Naive thymus-derived CD8-positive, alpha-beta T cell (primary cell): ENCODE results near the gene ATCAY. TPM values are rescaled to one million over a fixed set of nuclear protein-coding genes. Genes with fewer than 3 reads are reported as not detected.
A peak's percentile ranks its signal among the peaks of the same experiment; 100 is the strongest.

ENCODE experiments used
- ATAC-seq, 2 donors: fragments of 150-1000 bp; cut with Tn5 transposase in 1 of 2; sonication (Bioruptor Pico), chemical (Tn5 transposase) in 1 of 2; 1 replicate in 1 of 2; 2 replicates in 1 of 2; pipeline ENCODE4 v1.10.0; 2021; ENCODE audit warnings: mild to moderate bottlenecking in 2 of 2, moderate library complexity in 2 of 2
- POLR2A ChIA-PET: fragments of 350-600 bp; sonication (Branson Sonifier 250); formaldehyde crosslinking; loops from one replicate; lab custom pipeline; 2021; ENCODE audit warnings: antibody characterized with exemption; lab: Charles Lee
- DNase-seq, 10 donors: peaks; one replicate each; pipeline versions ENCODE4 v3.0.0 to v3.0.0-alpha.2; 2020 to 2022
- H3K27ac Mint-ChIP-seq, 10 donors: one replicate each; pipeline ENCODE4 v1.8.0; 2020 to 2022; ENCODE audit warnings: mild to moderate bottlenecking in 10 of 10, mixed read lengths in 10 of 10, moderate library complexity in 4 of 10, inconsistent platforms in 1 of 10
- H3K27me3 Mint-ChIP-seq, 5 donors: one replicate each; pipeline ENCODE4 v1.8.0; 2021 to 2022; ENCODE audit warnings: mixed read lengths in 5 of 5
- H3K36me3 Mint-ChIP-seq, 3 donors: one replicate each; pipeline ENCODE4 v1.8.0; 2020 to 2022; ENCODE audit warnings: mixed read lengths in 3 of 3, mild to moderate bottlenecking in 2 of 3, inconsistent platforms in 1 of 3
- H3K4me1 Mint-ChIP-seq, 4 donors: one replicate each; pipeline ENCODE4 v1.8.0; 2021 to 2022; ENCODE audit warnings: mixed read lengths in 4 of 4
- H3K4me3 Mint-ChIP-seq, 10 donors: one replicate each; pipeline ENCODE4 v1.8.0; 2020 to 2022; ENCODE audit warnings: mild to moderate bottlenecking in 10 of 10, mixed read lengths in 10 of 10, moderate library complexity in 6 of 10, inconsistent platforms in 1 of 10
- H3K9me3 Mint-ChIP-seq, 9 donors: one replicate each; pipeline ENCODE4 v1.8.0; 2020 to 2022; ENCODE audit warnings: mixed read lengths in 9 of 9, mild to moderate bottlenecking in 3 of 9, inconsistent platforms in 1 of 9, moderate library complexity in 1 of 9
- polyA plus RNA-seq, 3 donors: library from polyadenylated mRNA; unstranded; fragments of 300-500 nt; fragmentation: Illumina TruSeq; gene quantifications; one replicate each; pipeline ENCODE4 v1.2.3, GENCODE V29; 2021
- total RNA-seq, 8 experiments: library from RNA in 2 of 8; stranded (reverse) in 2 of 8; gene quantifications; one replicate each; pipeline ENCODE4 v1.2.3 and lab custom pipeline; 2021 to 2026

The ATCAY gene
- total and polyA plus RNA-seq, 5 experiments from 2014 or later: 1.5 TPM; not detected in 4

DNA sequence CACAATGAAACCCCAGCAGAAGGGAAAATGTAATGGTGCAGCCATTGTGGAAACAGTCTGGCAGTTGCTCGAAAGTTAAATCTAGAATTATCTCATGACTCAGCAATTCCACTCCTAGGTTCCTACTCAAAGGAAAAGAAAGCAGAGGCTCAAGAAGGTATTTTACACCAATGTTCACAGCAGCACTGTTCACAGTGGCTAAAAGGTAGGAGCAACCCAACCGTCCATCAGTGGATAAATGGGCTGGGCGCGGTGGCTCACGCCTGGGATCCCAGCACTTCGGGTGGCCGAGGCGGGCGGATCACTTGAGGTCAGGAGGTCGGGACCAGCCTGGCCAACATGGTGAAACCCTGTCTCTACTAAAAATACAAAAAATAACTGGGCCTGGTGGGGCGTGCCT is 37.5 kb upstream of the ATCAY start:
- no peak for DNase-seq
- no peak for ATAC-seq
- Mint-ChIP-seq H3K36me3 (no peaks in the 10 kb centered on the region), H3K9me3 (no peaks in the 10 kb centered on the region), H3K27me3 (no peaks in the 10 kb centered on the region), H3K27ac (no peak overlapping the region), H3K4me3 (no peak overlapping the region), H3K4me1 (no peaks in the 10 kb centered on the region)
- POLR2A ChIA-PET: no interaction called here

DNA sequence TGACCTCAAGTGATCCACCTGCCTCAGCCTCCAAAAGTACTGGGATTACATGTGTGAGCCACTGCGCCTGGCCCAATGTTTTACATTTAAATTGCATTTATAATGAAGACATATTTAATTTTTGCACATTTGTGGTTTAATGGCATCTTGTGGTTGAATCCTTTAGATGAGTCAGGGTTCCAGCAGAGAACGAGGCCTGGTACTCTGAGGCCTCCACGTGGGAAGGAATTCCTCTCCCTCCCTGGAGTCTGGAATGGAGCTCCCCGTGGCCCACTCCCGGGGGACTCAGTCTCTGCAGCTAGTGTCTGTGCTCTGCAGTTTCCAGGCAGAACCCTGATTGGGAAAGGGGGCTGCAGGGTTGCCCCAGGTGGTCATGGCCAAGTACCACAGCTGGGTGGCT is 35.9 kb upstream of the ATCAY start:
- Mint-ChIP-seq H3K36me3 (no peaks in the 10 kb centered on the region), H3K4me1 (no peaks in the 10 kb centered on the region), H3K27ac (no peak overlapping the region), H3K27me3 (no peaks in the 10 kb centered on the region), H3K4me3 (no peak overlapping the region), H3K9me3 (no peaks in the 10 kb centered on the region)
- ATAC-seq (no peak), DNase-seq (no peak)
- POLR2A ChIA-PET: no interaction called here

DNA sequence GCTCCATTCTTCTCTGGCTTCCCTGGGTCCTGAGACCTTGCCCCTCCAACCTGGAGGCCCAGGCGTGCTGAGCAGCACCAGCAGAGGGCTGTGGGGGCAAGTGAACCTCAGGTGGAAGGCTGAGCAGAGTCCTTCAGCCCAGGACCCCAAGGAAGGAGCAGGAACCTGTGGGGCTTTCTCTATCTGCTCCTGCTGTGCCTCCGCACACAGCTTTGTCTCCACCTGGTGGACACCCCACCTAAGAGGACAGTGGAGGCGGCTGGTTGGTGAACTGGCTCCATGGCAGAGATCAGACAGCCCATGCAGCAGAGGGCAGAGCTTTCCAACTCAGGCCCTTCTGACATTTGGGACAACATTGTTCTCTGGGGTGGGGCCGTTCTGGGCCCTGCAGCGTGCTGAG is 31.4 kb upstream of the ATCAY start:
- peak; percentile 76 to 78 for ATAC-seq
- no peaks in the 10 kb centered on the region for H3K27me3 Mint-ChIP-seq
- H3K4me3 Mint-ChIP-seq: no peak overlapping the region
- H3K27ac Mint-ChIP-seq: no peak overlapping the region
- no peaks in the 10 kb centered on the region for H3K4me1 Mint-ChIP-seq
- DNase-seq: peak in 9 of 10 donors; percentile 23 to 76 (median 48)
- peaks cover 0 to 8% (median 3%) of the 10 kb centered on the region in 9 donors for H3K9me3 Mint-ChIP-seq
- H3K36me3 Mint-ChIP-seq: peaks cover 2 to 4% (median 2%) of the 10 kb centered on the region in 3 donors
- POLR2A ChIA-PET: interaction anchor here (1.0 kb wide), 1 partner anchor 87 kb away, joined by 4 read pairs; the partner anchor contains the start of gene MRPL54

DNA sequence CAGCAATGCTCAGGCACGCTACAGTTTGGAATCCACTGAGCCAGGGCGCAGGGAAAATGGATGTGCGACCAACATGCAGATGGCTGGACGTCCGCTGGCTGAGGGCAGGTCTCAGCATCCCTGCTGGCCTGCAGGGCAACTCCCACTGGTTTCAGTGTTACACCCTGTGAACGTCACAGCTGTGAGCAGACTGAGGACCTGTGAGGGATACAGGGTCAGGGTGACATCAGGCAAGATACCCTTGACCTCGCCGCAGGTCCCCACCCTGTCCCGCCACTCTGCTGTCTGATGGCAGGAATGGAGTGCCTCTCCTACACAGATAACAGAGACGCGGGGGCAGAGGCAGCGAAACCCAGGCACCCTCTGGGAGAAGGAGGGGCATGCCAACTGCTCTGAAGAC is 30.7 kb upstream of the ATCAY start:
- no peaks in the 10 kb centered on the region for H3K4me1 Mint-ChIP-seq
- POLR2A ChIA-PET: interaction anchor here (1.0 kb wide), 1 partner anchor 87 kb away, joined by 4 read pairs; the partner anchor contains the start of gene MRPL54
- ATAC-seq: no peak
- no peaks in the 10 kb centered on the region for H3K27me3 Mint-ChIP-seq
- peaks cover 2 to 4% (median 2%) of the 10 kb centered on the region in 3 donors for H3K36me3 Mint-ChIP-seq
- no peak overlapping the region for H3K4me3 Mint-ChIP-seq
- DNase-seq: no peak
- no peak overlapping the region for H3K27ac Mint-ChIP-seq
- H3K9me3 Mint-ChIP-seq: peaks cover 0 to 8% (median 3%) of the 10 kb centered on the region in 9 donors

DNA sequence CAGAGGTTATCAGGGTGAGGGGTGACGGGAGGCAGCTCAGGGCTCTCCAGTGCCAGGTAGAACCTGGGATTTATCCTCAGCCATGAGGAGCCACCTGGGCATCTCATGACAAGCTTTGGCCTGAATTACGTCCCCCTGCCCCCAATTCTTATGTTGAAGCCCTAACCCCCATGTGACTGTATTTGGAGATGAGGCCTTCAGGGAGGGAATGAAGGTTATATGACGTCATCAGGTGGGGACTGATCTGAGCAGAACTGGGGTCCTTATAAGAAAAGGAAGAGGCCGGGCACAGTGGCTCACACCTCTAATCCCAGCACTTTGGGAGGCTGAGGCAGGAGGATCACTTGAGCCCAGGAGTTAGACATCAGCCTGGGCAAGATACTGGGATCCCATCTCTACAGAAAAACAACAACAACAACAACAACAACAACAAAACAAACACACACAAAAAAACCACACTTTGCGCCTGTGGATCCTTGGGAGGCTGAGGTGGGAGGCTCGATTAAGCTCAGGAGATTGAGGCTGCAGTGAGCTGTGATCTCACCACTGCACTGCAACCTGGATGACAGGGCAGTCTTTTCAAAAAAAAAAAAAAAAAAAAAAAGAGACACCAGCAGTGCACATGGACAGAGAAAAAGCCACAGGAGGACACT is 30.0 kb upstream of the ATCAY start:
- H3K27ac Mint-ChIP-seq: no peak overlapping the region
- ATAC-seq: no peak
- POLR2A ChIA-PET: no interaction called here

DNA sequence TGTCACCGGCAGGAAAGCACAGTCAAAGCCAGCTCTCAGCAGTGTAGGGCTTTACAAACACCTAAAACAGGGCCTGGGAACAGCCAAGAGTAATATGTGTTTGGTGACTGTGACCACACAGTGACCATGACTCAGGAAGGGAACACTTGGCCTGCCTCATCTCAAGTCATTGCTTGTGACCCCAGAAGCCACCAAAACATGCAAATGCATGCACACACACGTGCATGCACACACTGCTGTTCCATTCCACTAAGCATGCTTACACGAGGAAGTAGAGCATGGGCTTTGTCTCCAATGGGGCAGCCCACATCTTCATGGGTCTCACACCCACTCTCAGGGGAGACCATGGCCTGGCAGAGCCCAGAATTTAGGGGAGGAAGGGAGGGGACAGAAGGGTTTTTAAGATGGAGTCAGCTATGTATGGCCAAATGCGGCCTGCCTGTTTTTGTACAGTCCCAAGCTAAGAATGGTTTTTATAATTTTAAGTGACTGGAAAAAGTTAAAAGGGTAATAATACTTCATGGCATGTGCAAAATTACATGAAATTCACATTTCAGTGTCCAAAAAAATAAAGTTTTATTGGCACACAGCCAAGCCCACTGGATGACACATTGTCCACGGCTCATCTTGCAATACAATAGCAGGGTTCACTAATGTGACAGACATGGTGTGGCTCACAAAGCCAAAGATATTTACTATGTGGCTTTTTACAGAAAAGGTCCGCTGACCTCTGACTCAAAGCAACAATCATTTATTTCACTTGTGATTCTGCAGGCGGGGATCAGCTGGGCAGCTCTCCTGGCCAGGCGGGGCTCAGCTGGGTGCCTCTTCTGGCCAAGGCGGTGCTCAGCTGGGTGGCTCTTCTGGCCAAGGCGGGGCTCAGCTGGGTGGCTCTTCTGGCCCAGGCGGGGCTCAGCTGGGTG is 29.0 kb upstream of the ATCAY start:
- H3K4me3 Mint-ChIP-seq: no peak overlapping the region
- peaks cover 2 to 4% (median 2%) of the 10 kb centered on the region in 3 donors for H3K36me3 Mint-ChIP-seq
- POLR2A ChIA-PET: no interaction called here
- ATAC-seq: no peak
- no peak overlapping the region for H3K27ac Mint-ChIP-seq
- H3K4me1 Mint-ChIP-seq: no peaks in the 10 kb centered on the region
- H3K9me3 Mint-ChIP-seq: peaks cover 0 to 8% (median 3%) of the 10 kb centered on the region in 9 donors
- no peaks in the 10 kb centered on the region for H3K27me3 Mint-ChIP-seq
- DNase-seq: no peak

More for the DNA sequence above, 30.0 kb upstream of the ATCAY start:
- no peaks in the 10 kb centered on the region for H3K27me3 Mint-ChIP-seq
- H3K9me3 Mint-ChIP-seq: peaks cover 0 to 8% (median 3%) of the 10 kb centered on the region in 9 donors
- no peak overlapping the region for H3K4me3 Mint-ChIP-seq
- DNase-seq: no peak
- peaks cover 2 to 4% (median 2%) of the 10 kb centered on the region in 3 donors for H3K36me3 Mint-ChIP-seq
- no peaks in the 10 kb centered on the region for H3K4me1 Mint-ChIP-seq

DNA sequence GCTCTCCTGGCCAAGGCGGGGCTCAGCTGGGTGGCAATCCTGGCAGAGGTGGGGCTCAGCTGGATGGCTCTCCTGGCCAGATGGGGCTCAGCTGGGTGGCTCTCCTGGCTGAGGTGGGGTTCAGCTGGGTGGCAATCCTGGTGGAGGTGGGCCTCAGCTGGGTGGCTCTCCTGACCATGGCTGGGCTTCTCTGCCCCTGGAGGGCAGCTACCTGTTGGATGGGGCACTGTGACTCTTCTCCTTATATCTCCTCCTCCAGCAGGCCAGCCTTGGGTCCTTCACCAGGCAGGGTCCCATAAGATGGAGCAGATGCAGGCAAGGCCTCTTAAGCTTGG is 28.3 kb upstream of the ATCAY start:
- Mint-ChIP-seq H3K4me1 (no peaks in the 10 kb centered on the region), H3K27ac (no peak overlapping the region), H3K9me3 (peaks cover 0 to 8% (median 3%) of the 10 kb centered on the region in 9 donors), H3K27me3 (no peaks in the 10 kb centered on the region), H3K4me3 (no peak overlapping the region), H3K36me3 (peaks cover 2 to 4% (median 2%) of the 10 kb centered on the region in 3 donors)
- DNase-seq: no peak
- POLR2A ChIA-PET: no interaction called here
- ATAC-seq: no peak

DNA sequence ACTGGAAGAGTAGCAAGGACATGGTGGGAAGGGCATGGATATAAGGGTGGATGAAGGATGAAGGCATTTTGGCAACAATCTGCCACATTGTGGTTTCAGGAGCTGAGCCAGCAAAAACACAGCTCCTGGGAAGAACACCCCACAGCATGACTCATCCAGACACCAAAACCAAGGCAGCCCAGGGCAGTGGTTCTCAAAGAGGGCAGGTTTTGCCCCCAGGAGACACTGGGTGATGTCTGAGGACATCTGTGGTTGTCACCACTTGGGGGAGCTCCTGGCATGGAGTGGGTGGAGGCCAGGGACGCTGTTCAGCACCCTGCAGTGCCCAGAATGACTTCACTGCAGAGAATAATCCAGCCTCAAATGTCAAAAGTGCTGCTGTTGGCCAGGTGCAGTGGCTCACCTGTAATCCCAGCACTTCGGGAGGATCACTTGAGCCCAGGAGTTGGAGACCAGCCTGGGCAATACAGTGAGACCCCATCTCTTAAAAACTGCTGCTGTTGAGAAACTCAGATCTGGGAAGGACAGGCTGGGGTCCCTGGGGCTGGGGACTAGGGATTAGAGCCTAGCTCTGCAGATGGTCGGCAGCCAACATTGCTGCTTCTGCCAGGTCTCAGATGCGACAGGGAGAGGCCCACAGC is 27.8 kb upstream of the ATCAY start:
- peak; percentile 56 to 63 for ATAC-seq
- peaks cover 0 to 8% (median 3%) of the 10 kb centered on the region in 9 donors for H3K9me3 Mint-ChIP-seq

DNA sequence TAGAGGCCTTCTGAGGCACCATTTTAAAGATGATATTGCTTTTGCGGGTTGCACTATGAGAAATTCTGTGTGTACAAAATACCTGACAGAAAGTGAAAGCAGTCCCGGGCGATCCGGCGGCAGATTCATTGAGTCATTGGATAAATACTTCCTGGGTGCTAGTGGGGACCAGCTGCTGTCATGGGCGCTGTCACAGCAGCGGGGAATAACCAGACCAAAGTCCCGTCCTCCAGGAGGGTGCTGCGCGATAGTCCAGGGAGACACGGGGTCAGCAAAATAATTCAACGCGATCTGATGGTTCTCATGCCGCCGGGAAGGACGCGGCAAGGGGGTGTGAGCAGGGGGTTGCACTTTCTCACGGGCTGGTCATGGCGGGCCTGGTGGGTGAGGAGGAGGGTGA is 25.2 kb upstream of the ATCAY start:
- H3K27me3 Mint-ChIP-seq: no peaks in the 10 kb centered on the region
- peaks cover 0 to 8% (median 3%) of the 10 kb centered on the region in 9 donors for H3K9me3 Mint-ChIP-seq
- H3K27ac Mint-ChIP-seq: no peak overlapping the region
- H3K4me1 Mint-ChIP-seq: no peaks in the 10 kb centered on the region
- ATAC-seq: no peak
- DNase-seq: no peak
- H3K36me3 Mint-ChIP-seq: peaks cover 2 to 4% (median 2%) of the 10 kb centered on the region in 3 donors
- POLR2A ChIA-PET: no interaction called here
- H3K4me3 Mint-ChIP-seq: no peak overlapping the region

More for the DNA sequence above, 27.8 kb upstream of the ATCAY start:
- Mint-ChIP-seq H3K36me3 (peaks cover 2 to 4% (median 2%) of the 10 kb centered on the region in 3 donors), H3K27me3 (no peaks in the 10 kb centered on the region), H3K4me3 (no peak overlapping the region), H3K27ac (peak overlapping the region in 1 of 10 donors; percentile 52), H3K4me1 (no peaks in the 10 kb centered on the region)
- peak in 8 of 10 donors; percentile 32 to 69 (median 40) for DNase-seq
- POLR2A ChIA-PET: no interaction called here

DNA sequence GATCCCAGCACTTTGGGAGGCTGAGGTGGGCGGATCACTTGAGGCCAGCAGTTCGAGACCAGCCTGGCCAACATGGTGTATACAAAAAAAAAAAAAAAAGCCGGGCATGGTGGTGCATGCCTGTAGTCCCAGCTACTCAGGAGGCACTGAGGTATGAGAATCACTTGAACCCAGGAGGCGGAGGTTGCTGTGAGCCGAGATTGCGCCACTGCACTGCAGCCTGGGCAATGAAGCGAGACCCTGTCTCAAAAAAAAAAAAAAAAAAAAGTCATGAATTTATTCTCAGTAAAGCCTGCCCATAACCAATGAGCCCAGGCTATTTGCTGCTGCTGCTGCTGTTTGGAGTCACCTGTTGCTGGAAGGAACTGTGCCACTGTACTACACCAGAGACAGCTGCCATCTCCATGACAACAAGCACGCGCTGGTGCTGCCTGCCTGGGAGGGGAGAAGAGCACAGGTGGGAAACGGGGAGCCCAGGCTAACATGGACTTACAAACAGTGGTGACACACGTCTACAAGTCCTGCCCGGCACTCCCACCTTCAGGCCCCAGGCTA is 23.0 kb upstream of the ATCAY start:
- ATAC-seq (no peak), DNase-seq (no peak)
- peak overlapping the region in 2 of 10 donors; percentile 24 to 66 for H3K27ac Mint-ChIP-seq
- H3K4me1 Mint-ChIP-seq: no peaks in the 10 kb centered on the region
- no peaks in the 10 kb centered on the region for H3K27me3 Mint-ChIP-seq
- no peak overlapping the region for H3K4me3 Mint-ChIP-seq
- H3K9me3 Mint-ChIP-seq: no peaks in the 10 kb centered on the region
- POLR2A ChIA-PET: no interaction called here
- H3K36me3 Mint-ChIP-seq: no peaks in the 10 kb centered on the region

DNA sequence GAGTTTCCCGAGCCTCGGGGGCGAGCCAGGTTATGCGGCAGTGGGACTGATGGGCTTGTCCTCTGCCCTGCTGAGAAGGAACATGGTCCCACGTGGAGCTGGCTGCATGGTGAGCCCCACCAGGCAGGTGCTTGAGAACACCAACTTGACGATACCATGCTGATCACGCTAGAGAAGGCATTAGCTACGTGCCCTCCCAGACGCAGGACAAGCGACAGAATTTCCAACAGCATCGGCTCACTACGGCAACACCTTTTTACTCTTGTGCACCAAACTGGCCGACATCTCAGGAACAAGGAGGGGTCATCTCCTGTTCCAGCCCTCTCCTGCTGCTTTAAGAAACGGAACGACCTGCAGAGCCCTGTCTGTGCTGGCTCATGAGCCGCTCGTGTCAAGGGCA is 20.0 kb upstream of the ATCAY start:
- no peak for ATAC-seq
- no peak overlapping the region for H3K4me3 Mint-ChIP-seq
- H3K4me1 Mint-ChIP-seq: no peaks in the 10 kb centered on the region
- no peak for DNase-seq
- no peaks in the 10 kb centered on the region for H3K36me3 Mint-ChIP-seq
- no peaks in the 10 kb centered on the region for H3K9me3 Mint-ChIP-seq
- H3K27me3 Mint-ChIP-seq: peaks cover 0 to 1% (median 0%) of the 10 kb centered on the region in 5 donors
- no peak overlapping the region for H3K27ac Mint-ChIP-seq
- POLR2A ChIA-PET: no interaction called here

DNA sequence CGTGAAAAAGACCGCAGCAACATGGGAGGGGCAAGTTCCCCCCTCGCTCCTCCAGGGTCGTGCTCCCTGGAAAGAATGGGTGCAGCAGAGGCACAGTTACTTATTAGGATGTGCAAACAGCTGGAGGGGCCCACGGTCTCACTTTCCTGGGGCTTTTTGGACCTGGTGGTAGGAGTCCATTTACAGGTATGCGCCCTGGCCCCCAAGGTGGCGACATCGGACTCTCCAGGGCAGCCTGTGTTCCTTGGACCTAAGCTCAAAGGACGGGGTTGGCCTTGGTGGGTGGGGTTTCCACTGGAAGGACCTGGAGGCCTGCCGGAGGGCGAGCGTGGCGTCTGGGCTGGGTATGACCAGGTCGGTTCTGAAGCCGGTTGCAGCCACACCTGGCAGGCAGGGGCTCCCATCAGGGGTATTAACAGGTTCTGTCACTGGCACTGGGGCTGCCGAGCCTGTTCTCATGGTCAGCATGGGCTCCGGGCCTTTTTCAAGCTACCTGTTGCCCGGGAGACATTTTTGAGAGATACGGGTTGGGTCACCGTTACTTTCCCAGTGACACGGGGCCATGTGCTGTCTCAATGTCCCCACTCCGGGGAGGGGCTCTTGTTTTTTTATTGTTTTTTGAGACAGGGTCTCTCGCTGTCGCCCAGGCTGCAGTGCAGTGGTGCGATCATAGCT is 17.5 kb upstream of the ATCAY start:
- DNase-seq (no peak), ATAC-seq (no peak)
- POLR2A ChIA-PET: no interaction called here
- no peaks in the 10 kb centered on the region for H3K9me3 Mint-ChIP-seq
- peaks cover 12 to 20% (median 17%) of the 10 kb centered on the region in 5 donors for H3K27me3 Mint-ChIP-seq
- no peak overlapping the region for H3K27ac Mint-ChIP-seq
- no peaks in the 10 kb centered on the region for H3K36me3 Mint-ChIP-seq
- no peak overlapping the region for H3K4me3 Mint-ChIP-seq
- H3K4me1 Mint-ChIP-seq: peaks cover under 1 to 4% (median 3%) of the 10 kb centered on the region in 4 donors
